H1 (cell line): ENCODE results near the gene GP9.

Source experiments
- CTCF ChIP-seq, 3 experiments: IDR thresholded peaks; 1 replicate in 2 of 3; 2 replicates in 1 of 3; pipeline versions ENCODE4 v1.5.1 to v1.6.1; 2011; ENCODE audit warnings: low read length in 3 of 3, mild to moderate bottlenecking in 3 of 3, inconsistent platforms in 2 of 3, low read depth in 1 of 3, moderate library complexity in 1 of 3; ENCODE audit not compliant: insufficient read depth in 1 of 3; ENCODE audit errors: control extremely low read depth in 1 of 3
- EP300 ChIP-seq, 2 experiments: IDR thresholded peaks; 1 replicate in 1 of 2; 2 replicates in 1 of 2; pipeline ENCODE4 v1.6.1; 2011 to 2012; ENCODE audit warnings: low read depth in 2 of 2, low read length in 2 of 2, mild to moderate bottlenecking in 2 of 2, borderline replicate concordance in 1 of 2, inconsistent platforms in 1 of 2, moderate library complexity in 1 of 2
- EZH2 ChIP-seq: fragments of 200-600 bp; sonication (generic); IDR thresholded peaks from 2 replicates; pipeline ENCODE4 v1.7.1; 2012; ENCODE audit warnings: low read depth, mild to moderate bottlenecking, moderate library complexity, low read length, inconsistent platforms; ENCODE audit not compliant: severe bottlenecking
- FOSL1 ChIP-seq: IDR thresholded peaks from 2 replicates; pipeline ENCODE4 v1.6.1; 2011; ENCODE audit warnings: mild to moderate bottlenecking, low read depth, low read length, moderate library complexity; ENCODE audit not compliant: insufficient read depth
- JUND ChIP-seq: IDR thresholded peaks from 2 replicates; pipeline ENCODE4 v1.6.1; 2011; ENCODE audit warnings: mild to moderate bottlenecking, improper control_type of control experiment, low read length
- MAFK ChIP-seq: IDR thresholded peaks from 2 replicates; pipeline ENCODE4 v1.6.1; 2012; ENCODE audit warnings: low read depth, mild to moderate bottlenecking, improper control_type of control experiment, low read length
- POLR2A ChIP-seq, 2 experiments: IDR thresholded peaks; 1 replicate in 1 of 2; 2 replicates in 1 of 2; pipeline ENCODE4 v1.6.1; 2011; ENCODE audit warnings: low read depth in 2 of 2, low read length in 2 of 2, mild to moderate bottlenecking in 2 of 2; ENCODE audit errors: control extremely low read depth in 1 of 2
- POLR2AphosphoS5 ChIP-seq: IDR thresholded peaks from 2 replicates; pipeline ENCODE4 v1.6.1; 2011; ENCODE audit warnings: low read depth, low read length
- RXRA ChIP-seq: IDR thresholded peaks from 2 replicates; pipeline ENCODE4 v1.6.1; 2011; ENCODE audit warnings: low read depth, mild to moderate bottlenecking, low read length, moderate library complexity; ENCODE audit not compliant: insufficient read depth
- SIRT6 ChIP-seq: IDR thresholded peaks from one replicate; pipeline ENCODE4 v1.7.1; 2012; ENCODE audit warnings: low read length, inconsistent platforms
- SRF ChIP-seq: IDR thresholded peaks from 2 replicates; pipeline ENCODE4 v1.6.1; 2011; ENCODE audit warnings: mild to moderate bottlenecking, low read depth, low read length, moderate library complexity
- TAF1 ChIP-seq: IDR thresholded peaks from 2 replicates; pipeline ENCODE4 v1.6.1; 2011; ENCODE audit warnings: mild to moderate bottlenecking, low read depth, low read length
- TF ChIP-seq, protein P1 (sequence below): IDR thresholded peaks from 2 replicates; pipeline ENCODE4 v1.6.1; 2011; ENCODE audit warnings: low read length, improper control_type of control experiment

- TF ChIP-seq CTCF (IDR thresholded peaks at IDR 0.05; ENCODE audit: control extremely low read depth in 1 of 3, insufficient read depth in 1 of 3, low read depth in 1 of 3, low read length in 3 of 3) (no peak), POLR2A (IDR thresholded peaks at IDR 0.05; ENCODE audit: control extremely low read depth in 1 of 2, low read depth in 2 of 2, low read length in 2 of 2) (no peak), SIRT6 (no peak), POLR2AphosphoS5 (no peak), TAF1 (no peak), RXRA (no peak), JUND (no peak), FOSL1 (no peak), MAFK (no peak), SRF (no peak), EZH2 (no peak), EP300 (IDR thresholded peaks at IDR 0.05; ENCODE audit: borderline replicate concordance in 1 of 2, low read depth in 2 of 2, low read length in 2 of 2) (no peak)
- TF ChIP-seq, protein P1, sequence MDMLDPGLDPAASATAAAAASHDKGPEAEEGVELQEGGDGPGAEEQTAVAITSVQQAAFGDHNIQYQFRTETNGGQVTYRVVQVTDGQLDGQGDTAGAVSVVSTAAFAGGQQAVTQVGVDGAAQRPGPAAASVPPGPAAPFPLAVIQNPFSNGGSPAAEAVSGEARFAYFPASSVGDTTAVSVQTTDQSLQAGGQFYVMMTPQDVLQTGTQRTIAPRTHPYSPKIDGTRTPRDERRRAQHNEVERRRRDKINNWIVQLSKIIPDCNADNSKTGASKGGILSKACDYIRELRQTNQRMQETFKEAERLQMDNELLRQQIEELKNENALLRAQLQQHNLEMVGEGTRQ = no peak
Measured at GRCh38 chr3:129077222-129077621, 16.6 kb downstream of the GP9 start.
